Fibroblast of gingiva (primary cell): ENCODE data around the gene RHEB.

Experiments used
- DNase-seq: peaks from one replicate; pipeline ENCODE4 v3.0.0-alpha.2; 2011; ENCODE audit warnings: low read depth

The RHEB gene

GRCh38 chr7:151470711-151471110, 49.0 kb downstream of the RHEB start:
- no peak for DNase-seq

DNA sequence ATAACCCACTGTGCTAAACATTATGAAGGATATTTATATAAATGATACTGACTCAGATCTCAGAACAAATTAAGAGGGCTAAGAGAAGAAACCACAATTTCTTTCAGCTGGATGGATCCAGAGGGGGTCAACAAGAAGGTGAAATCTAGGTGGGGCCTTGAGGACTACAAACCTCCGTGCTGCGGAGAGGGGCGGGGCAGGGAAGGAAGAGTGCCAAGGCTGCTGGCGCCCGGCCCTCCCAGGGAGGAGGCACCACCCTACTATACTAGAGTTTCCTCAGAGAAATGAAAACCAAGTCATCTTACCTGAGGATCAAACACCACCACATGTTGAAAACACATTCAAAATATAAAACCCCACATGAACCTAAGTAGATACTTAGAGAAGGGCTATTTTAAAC, 50.4 kb downstream of the RHEB start:
- DNase-seq = no peak

GRCh38 chr7:151468217-151469018, 51.3 kb downstream of the RHEB start:
- DNase-seq = no peak

GRCh38 chr7:151465169-151465568, 54.5 kb downstream of the RHEB start:
- DNase-seq = no peak

- DNase-seq = no peak
Observed at GRCh38 chr7:151462306-151462779, 57.4 kb downstream of the RHEB start.

- DNase-seq = no peak
Observed at GRCh38 chr7:151461942-151462230, 57.8 kb downstream of the RHEB start.

GRCh38 chr7:151461096-151461941, 58.4 kb downstream of the RHEB start:
- no peak for DNase-seq

DNA sequence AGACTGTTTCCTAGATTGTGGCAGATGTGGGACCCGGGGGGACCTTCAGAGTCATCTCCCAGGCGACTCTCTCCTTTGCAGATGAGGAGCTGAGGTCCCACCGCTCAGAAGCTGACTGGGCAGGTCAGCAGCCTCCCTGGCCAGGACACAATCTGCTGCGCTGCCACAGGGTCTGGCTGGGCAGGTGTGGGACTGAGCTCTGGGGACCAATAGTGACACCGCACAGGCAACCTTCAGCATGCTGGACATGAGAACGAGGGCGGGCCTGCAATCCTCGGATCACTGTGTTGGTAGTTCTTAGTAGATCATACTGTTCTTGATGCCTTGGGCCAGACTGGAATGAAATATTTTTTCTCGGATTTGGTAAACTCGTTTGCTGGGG, 59.2 kb downstream of the RHEB start:
- DNase-seq = no peak

DNA sequence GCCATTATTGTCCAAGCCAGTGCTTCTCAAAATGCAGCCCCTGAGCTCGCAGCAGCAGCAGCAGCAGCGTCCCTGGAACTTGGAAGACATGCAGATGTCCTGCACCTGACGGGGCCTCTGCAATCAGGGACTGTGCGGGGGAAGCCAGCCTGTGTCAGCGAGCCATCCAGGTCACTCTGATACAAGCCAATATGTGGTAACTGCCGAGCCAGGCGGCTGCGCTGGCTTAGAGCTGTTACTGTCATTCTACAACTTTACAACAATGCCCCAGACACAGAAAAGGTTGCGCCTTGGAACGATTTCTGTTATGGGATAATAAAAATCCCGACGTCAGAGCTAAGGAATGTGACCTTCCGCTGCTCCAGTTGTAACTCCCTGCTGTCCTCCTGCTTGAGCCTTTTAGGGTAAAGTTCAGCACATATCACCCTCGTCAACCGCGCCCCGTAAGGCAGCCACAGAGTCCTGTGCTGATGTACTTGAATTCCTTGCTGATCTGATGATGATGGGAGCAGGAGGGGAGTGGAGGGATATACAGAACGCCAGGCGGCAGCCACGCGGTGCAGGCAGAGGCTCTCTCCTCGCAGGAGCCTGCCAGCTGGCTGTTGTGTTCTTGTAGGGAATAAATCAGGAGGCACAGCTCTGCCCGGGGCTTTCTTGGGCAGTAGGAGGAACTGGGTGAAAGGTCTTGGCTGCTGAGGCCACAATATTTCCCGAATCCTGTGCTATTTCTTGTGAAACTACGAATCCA, 59.8 kb downstream of the RHEB start:
- DNase-seq = peak; percentile 96

DNA sequence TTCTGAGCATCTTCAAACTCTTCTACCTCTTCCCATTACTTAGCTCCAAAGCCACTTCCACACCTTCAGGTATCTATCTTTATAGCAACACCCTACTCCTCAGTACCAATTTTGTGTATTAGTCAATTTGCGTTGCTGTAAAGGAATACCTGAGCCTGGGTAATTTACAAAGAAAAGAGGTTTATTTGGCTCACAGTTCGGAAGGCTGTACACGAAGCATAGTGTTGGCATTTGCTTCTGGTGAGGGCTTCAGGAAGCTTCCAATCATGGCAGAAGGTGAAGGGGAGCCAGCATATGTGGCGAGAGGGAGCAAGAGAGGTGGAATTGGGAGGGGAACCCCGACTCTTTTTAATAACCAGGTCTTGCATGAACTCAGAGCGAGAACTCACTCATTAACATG, 62.2 kb downstream of the RHEB start:
- DNase-seq = no peak

GRCh38 chr7:151456782-151457181, 62.9 kb downstream of the RHEB start:
- DNase-seq = no peak

- no peak for DNase-seq
Observed at GRCh38 chr7:151456276-151456675, 63.4 kb downstream of the RHEB start.

DNA sequence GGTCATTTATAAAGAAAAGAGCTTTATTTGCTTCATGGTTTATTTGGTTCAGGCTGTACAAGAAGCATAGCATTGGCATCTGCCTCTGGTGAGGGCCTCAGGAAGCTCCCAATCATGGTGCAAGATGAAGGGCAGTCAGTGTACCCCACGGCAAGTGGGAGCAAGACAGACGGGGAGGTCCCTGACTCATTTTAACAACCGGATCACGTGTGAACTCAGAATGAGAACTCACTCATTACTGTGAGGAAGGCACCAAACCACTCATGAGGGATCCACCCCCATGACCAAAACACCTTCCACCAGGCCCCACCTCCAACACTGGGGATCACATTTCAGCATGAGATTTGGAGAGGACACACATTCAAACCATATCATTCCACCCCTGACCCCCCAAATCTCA, 64.0 kb downstream of the RHEB start:
- no peak for DNase-seq

DNA sequence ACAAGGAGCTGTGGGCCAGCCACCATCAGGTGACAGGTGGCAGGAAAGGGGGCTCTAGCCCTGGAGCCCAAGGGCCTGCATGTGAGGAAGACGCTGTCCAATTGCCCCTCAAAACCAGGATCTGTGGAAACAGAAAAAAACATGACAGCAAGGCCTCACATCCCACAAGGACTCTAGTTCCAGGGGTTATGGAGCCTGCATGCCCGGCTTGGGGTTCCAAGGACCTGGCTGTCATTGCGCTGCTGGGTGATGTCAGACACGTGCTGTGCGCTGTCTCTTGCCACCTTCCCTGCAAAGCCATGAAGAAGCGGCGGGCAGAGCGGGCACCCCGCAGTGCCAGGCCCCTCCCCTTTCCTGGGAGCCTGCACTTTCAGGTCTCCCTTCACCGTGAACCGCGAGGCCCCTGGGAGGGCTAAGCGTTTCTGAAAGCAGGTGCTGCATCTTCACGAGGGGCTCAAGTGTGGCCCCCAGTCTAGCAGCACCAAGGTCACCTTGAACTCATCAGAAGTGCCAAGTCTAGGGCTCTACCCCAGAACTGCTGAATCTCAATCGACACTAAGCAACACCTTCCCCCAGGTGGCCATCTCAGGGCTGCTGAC, 64.7 kb downstream of the RHEB start:
- no peak for DNase-seq

DNA sequence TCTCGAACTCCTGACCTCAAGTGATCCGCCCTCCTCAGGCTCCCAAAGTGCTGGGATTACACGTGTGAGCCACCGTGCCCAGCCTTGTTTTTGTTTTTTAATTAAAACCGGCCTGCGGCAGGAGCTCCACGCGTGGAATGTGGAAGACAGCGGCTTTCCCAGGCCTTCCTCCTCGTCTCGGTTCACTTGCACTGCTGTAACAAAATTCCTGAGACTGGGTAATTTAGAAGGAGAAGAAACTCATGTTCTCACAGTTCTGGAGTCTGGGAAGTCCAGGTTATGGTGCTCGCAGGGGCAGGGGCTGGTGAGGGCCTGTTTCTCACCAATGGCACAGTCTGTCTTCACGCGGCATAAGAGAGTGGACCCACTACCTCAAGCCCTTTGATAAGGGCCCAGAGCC, 65.4 kb downstream of the RHEB start:
- peak; percentile 81 for DNase-seq

DNA sequence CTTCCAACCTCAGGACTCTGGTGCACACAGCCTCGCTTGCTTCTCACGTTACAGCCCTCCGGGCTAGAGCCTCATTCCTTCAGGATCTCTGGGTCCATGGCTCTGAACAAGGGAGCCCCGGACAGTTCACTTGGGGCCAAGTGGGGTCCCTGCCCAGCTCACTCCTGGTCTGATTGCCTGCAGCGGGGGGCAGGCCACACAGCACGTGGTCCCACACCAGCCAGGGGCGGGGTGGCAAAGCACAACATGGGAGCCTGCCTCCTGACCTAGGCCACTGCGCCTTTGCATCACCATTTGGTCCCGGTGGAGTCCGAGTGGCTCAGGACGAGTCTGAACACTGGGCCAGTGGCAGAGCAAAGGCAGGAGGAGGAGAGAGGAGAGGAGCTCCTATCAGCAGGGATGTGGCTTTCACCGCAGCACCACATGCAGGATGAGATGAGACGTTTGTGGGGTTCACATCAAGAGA, 66.3 kb downstream of the RHEB start:
- no peak for DNase-seq

DNA sequence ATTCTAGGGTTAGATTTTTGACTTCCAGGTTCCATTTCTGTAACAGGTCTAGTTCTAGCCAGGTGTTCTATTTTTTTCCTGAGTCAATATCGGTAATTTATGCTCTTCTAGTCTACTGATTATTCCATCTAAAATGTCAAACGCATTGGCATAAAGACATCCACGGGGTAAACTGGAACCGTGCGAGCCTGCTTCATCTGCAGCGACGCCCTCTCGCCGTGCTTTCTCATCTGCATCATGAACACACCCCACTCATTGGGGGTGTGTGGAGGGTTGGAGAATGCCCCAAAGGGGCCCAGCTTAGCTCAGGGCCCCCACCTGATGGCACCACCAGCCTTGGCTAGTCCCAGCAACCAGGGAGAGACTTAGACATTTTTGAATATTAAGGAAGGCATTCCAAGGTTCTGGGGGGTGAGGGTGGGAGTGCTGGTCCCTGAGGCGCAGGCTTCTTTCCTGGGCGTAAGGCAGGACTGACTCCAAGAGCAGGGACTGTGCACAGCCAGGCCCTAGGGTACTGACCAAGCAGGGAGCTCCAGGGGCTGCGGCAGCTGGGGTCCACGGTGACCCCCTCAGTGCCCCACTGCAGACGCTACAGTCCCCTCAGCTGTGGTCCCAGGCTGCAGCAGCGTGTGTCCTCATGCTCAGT, 66.9 kb downstream of the RHEB start:
- no peak for DNase-seq

DNA sequence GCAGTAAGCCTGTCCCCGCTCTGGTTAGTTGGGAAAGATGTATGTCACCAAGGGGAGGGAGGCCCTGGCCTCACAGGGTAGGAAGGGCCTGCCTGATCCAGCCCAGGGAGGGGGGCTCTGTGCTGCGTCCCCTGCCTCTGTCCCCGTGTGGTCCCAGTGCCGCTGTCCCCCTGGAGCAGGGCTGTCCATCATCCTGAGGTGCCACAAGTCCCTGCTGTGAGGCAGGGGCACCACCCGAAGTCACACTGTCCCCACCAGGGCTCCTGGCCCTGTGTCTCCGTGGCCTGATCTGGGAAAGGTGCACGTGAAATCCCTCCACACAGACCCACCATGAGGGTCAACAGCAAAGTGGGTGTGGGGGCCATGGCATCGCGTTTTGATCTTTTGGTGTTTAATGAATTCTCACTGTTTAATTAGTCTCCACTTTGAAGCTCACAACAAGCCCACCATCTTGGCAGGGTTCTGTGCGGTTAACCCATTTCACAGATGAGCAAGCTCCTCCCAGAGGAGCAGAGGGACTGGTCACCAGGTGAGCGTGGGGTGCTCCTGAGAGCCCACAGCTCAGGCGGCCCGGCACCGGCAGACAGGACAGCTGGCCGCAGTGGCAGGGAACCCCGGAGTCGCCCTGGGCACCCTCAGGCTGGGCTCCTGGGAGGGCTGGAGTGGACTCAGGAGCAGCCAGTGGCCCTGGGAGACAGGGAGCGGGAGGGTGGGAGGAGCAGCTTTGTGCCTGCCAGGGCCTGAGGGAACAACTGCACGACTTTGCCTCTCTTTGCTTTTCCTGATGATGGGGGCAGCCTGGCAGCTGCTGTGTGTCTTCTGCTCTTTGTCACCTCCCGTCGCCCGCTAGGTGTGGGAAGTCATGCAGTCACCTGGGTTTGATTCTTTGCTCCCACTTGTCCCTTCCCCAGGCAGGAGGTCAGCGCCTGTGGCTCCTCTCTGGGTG, 67.8 kb downstream of the RHEB start:
- DNase-seq = no peak

GRCh38 chr7:151451156-151451555, 68.5 kb downstream of the RHEB start:
- no peak for DNase-seq

DNA sequence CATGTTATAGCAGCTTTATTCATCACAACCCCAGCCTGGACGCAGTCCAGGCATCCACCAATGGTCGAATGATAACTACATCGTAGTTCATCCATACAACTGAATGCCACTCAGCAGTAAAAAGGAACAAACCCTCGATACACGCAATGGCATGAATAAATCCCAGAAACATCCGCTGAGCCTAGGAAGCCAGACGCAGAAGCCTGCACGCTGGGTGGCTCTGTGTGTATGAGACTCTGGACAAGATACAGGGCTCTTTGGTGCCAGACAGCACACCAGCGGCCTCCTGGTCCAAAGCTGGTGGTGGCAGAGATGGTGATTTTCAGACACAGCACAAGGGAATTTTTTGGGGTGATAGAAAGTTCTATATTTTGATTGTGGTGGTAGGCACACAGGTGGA, 69.7 kb downstream of the RHEB start:
- no peak for DNase-seq
